ENCODE results near the gene OR52N2.
A peak's percentile ranks its signal among the peaks of the same experiment; 100 is the strongest.

The OR52N2 gene

DNA sequence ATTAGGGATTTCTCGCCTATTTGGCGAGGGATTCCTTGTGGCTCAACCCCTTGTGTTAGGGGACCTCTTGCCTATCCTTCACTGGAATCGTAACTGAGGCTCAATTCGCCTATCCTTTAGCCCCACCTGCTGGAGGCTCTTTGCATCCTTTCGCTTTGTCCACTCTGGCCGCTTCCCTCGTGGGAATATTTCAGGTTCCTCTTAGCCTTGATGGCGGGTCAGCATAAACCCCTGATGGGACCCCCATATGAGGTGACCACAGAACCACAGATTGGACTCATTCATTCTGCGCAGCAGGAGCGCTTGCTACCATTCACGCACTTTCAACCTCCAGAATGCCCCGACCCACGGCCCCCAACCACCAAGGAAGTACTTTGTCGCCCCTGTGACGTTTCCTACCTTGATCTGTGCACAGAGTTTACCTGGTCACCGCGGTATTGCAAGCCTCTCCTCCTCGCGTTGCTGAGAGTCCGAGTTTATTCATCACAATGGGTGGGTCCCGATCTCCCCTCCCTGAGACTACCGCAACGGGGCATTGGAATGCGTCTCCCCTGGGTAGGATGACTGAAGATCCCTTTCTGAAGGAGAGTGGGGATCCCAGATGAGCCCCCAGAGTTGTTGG is at the start of gene OR52N2:
TSS of gene OR52N2 (plus strand) at position 425 of the 622 bp plus-strand sequence. CDS start 11,412 bp downstream, outside the sequence.
- DNase-seq (ENCODE audit: low spot score): peak; percentile 76

GRCh38 chr11:5767056-5767455 is 41.7 kb upstream of the OR52N2 start:
- DNase-seq (ENCODE audit: low spot score): no peak

GRCh38 chr11:5783255-5783654 is 25.5 kb upstream of the OR52N2 start, which contains the start of gene OR52N5:
Gene OR52N5 (minus strand): TSS chr11:5783355. CDS start chr11:5778634, 4,721 bp downstream.
- no peak for DNase-seq (ENCODE audit: low spot score)

GRCh38 chr11:5791165-5791564 is 17.6 kb upstream of the OR52N2 start, which contains the start of gene OR52N1:
Gene OR52N1 (minus strand): TSS chr11:5791265. CDS start chr11:5788816, 2,449 bp downstream.
- no peak for DNase-seq (ENCODE audit: low spot score)

DNA sequence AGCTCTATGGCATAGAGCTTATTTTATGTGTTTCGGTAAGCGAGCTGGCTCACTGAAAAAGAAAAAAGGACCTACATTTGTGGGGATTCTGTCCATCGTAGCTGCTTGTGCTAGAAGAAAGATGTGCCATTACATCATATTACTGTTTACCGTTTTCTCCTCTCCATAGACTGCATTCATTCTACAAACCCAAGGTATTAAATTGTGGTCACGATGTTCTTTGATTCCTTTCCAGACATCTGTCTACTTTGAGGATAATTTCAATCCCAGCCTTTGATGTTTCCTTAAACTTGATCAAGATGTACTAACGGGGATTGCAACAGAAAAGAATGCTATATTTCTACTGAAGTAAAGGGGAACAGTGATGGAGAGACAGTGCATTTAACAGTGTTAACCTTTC is 12.2 kb upstream of the OR52N2 start:
- no peak for DNase-seq (ENCODE audit: low spot score)

DNA sequence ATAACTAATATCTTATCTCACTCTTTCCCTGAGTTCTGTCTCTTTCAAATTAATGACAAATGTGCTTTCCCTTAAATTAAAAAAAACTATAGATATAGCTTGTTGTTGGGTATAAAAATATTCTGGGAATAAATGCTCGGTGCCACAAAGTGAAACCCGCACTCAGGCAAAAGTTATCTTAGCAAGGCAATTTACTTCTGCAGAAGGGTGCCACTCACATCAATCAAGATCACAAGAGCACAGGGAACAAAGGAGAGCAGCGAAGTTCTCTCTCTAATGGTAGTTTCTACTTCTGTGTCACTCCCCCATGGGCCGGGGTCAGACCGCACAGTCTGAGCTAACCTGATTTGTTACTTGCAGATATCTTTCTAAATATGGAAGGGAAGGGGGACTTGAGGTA is 4.7 kb upstream of the OR52N2 start:
- DNase-seq (ENCODE audit: low spot score): no peak

DNA sequence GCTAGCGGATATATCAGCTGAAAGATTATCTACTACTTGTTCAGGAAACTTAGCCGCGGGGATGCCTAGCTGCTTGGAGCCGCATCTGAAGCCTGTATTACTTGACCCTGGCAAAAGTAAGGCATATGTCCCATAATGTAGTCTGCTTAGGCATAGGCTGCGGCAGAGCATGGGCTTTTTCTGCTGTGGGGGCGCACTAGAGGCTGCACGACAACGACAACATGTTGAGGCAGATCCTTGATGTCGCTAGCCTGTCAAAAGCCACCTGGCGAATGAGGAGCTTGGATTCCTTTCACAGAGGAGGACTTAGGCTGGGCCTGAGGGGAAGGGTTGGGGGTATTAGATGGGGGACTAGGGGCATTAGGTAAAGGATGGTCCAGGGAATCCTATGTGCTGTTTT is 1.1 kb upstream of the OR52N2 start:
- DNase-seq (ENCODE audit: low spot score): no peak

- no peak for DNase-seq (ENCODE audit: low spot score)
Measured at GRCh38 chr11:5809122-5809519, 397 bp downstream of the OR52N2 start.

GRCh38 chr11:5809905-5810795 is 1.4 kb downstream of the OR52N2 start:
- no peak for DNase-seq (ENCODE audit: low spot score)

- no peak for DNase-seq (ENCODE audit: low spot score)
Measured at GRCh38 chr11:5815534-5815933, 6.8 kb downstream of the OR52N2 start.

DNA sequence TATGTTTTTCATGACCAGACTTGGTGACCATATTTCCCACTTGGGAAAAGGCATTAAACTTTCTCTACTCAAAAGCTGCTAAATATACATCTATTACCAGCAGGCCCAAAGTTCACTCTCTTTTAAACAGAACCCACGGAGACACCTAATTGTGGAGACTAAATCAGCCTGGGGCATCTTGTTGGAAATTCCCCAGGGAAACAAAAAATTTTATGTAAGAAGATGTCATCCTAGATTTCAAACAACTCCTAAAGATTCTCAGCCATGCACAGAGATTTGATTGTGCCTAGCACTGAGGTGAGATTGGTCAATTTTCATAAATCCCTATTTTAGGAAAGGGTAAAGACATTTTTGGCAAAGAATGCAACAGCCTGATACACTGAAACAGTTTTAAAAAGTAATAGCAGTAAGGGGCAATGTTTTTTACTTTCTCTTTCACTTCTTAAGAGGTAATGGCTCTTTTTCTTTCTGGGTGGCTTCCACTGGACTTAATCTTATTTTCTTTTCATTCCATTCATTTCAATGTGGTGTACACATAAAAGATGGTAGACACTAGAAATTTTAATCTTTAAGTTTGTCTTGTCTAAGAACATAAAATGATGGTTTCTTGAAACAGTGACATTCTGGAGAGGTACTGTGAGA is 9.6 kb downstream of the OR52N2 start:
- DNase-seq (ENCODE audit: low spot score): no peak

GRCh38 chr11:5831196-5831829 is 22.6 kb downstream of the OR52N2 start:
- DNase-seq (ENCODE audit: low spot score): no peak

GRCh38 chr11:5833446-5833845 is 24.7 kb downstream of the OR52N2 start:
- DNase-seq (ENCODE audit: low spot score): no peak

GRCh38 chr11:5837695-5838094 is 29.0 kb downstream of the OR52N2 start:
- no peak for DNase-seq (ENCODE audit: low spot score)

- DNase-seq (ENCODE audit: low spot score): no peak
Measured at GRCh38 chr11:5841797-5842196, 33.1 kb downstream of the OR52N2 start, which contains the start of gene OR52E6. Gene OR52E6 (minus strand): TSS chr11:5841897. CDS start chr11:5841897, 0 bp downstream.

DNA sequence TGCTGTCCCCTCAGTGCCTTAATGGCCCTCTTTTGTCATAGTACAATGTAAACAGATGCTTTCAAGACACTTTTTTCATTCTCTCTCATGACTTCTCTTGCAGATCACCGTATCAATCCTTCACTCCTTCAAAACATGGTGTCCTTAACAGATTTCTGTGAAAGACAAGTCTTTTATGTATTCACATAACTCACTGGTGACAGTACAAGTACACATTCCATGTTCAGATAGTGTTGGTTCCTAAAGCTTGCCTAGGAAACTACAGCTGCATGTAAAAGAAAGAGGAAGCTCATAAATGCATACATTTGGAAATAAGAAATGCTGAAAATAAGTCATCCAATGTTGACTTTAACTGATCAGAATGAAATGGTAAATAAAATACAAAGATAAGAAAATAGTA is 38.0 kb downstream of the OR52N2 start:
- DNase-seq (ENCODE audit: low spot score): no peak

DNA sequence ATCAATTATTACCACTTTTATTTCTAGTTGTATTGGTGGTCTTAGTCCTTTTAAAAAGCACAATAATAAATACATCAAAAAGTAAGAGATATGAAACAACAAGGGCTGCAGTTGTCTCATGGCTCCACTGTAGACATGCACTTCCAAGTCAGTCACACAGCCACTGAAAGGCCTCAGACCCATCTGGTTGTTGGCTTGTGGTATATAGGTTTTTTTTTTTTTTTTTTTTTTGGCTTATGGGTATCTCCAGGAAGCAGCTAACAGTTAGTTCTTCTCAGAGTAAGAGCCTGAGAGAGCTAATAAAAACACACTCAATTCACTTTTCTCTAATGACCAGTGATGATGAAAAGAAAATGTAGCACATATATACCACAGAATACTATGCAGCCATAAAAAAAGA is 39.0 kb downstream of the OR52N2 start:
- DNase-seq (ENCODE audit: low spot score): no peak

GRCh38 chr11:5851002-5851401 is 42.3 kb downstream of the OR52N2 start:
- no peak for DNase-seq (ENCODE audit: low spot score)

DNA sequence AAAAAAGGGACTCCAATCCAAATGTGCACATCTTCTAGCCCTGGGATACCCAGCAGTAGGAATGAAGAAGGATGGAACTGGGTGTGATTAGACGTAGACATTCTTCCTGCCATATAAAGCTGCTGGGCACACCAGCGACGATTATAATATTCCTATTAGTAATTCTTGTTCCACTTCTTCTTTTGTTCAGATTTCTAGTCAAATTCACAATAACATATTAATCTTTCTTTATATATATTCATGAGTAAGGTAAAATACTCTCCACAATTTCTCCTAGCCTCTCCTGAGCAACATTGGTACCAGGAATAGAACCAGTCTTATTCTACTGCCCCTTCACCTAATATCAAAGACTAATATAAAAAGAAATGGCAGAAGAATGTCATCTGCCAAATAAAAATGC is 48.9 kb downstream of the OR52N2 start, which contains the start of gene OR52E8:
TSS of gene OR52E8 (minus strand) at position 101 of the 400 bp plus-strand sequence. CDS start at position 101, 0 bp downstream.
- no peak for DNase-seq (ENCODE audit: low spot score)

- no peak for DNase-seq (ENCODE audit: low spot score)
Measured at GRCh38 chr11:5865826-5866225, 57.1 kb downstream of the OR52N2 start.

All from GM03348 (cell line).